ENCODE results near the gene ROBO1.

- no peak for TF ChIP-seq CTCF (IDR thresholded peaks at IDR 0.05)
- TF ChIP-seq EZH2 (IDR thresholded peaks at IDR 0.05) = no peak
- no peak for TF ChIP-seq EZH2phosphoT487 (IDR thresholded peaks at IDR 0.05)
Measured at GRCh38 chr3:79664455-79664854, 103.3 kb downstream of the ROBO1 start.
